Measurements from ENCODE around the gene PTPRE.

DNA sequence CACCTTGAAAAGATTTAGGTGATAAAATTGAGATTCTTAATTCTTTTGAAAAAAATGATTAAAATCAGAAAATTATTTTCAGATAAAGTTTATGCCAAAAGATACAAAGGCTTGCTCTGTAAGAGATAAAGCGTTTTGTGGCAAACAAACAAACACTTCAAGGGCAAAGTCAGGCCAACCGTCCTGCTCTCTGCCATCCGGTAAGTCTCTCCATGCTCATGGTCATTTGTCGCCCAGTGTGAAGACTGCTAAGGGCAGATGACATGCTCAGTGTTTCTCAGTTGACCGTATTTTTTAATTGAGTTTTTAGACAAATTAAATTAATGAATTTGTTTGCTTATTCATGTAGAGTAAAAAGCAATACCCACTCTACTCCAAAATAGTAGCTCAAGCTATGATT is 60.0 kb downstream of the PTPRE start:
- TF ChIP-seq RFX5 (IDR thresholded peaks at IDR 0.05; ENCODE audit: low read depth, low read length) (no peak), SMC3 (IDR thresholded peaks at IDR 0.05; ENCODE audit: low read depth, low read length) (no peak)
